DOHH2 (cell line): Measurements from ENCODE around the gene IFRD2.

Experiments used
- CTCF ChIP-seq: fragments of 200-600 bp; sonication (generic); IDR thresholded peaks from one replicate; pipeline ENCODE4 v1.5.1; 2014; ENCODE audit warnings: antibody characterized with exemption, mild to moderate bottlenecking, low read depth, low read length; ENCODE audit not compliant: poor library complexity, severe bottlenecking
- EZH2phosphoT487 ChIP-seq: fragments of 200-600 bp; sonication (generic); IDR thresholded peaks from 2 replicates; pipeline ENCODE4 v1.6.1; 2017; ENCODE audit warnings: borderline replicate concordance, mild to moderate bottlenecking, antibody characterized with exemption, low read length, moderate library complexity, mixed read lengths

- TF ChIP-seq CTCF = no peak
- TF ChIP-seq EZH2phosphoT487 = no peak
Measured at GRCh38 chr3:50279255-50280016, 12.8 kb downstream of the IFRD2 start.
